SK-N-SH (cell line): Measurements from ENCODE around the gene TMEM169. TPM values are rescaled to one million over a fixed set of nuclear protein-coding genes. Genes with fewer than 3 reads are reported as not detected.
A peak's percentile ranks its signal among the peaks of the same experiment; 100 is the strongest.

Experiments used
- CTCF ChIA-PET: fragments of 300-600, 350-600 bp; formaldehyde crosslinking; extraction: SDS; loops from one replicate; lab custom pipeline; 2021; lab: Yijun Ruan, JAX
- POLR2A ChIA-PET: fragments of 350-600 bp; sonication (Branson Sonifier 250); formaldehyde crosslinking; extraction: SDS; loops from one replicate; lab custom pipeline; 2020; ENCODE audit warnings: antibody characterized with exemption, inconsistent platforms; lab: Yijun Ruan, JAX
- DNase-seq: peaks from one replicate; pipeline ENCODE4 v3.0.0; 2012
- H2AFZ ChIP-seq: fragments of 200-600 bp; sonication (generic); 2 replicates; pipeline ENCODE4 v1.8.1; 2016; ENCODE audit warnings: antibody characterized with exemption, mild to moderate bottlenecking, low read depth
- H3F3A ChIP-seq: fragments of 200-600 bp; sonication (generic); replicated peaks from 2 replicates; pipeline ENCODE3; 2016; ENCODE audit warnings: antibody characterized with exemption, mild to moderate bottlenecking; ENCODE audit not compliant: insufficient read depth
- H3K27ac ChIP-seq, 2 experiments: fragments of 200-500 bp in 1 of 2; fragments of 200-600 bp in 1 of 2; sonication (Bioruptor generic) in 1 of 2; sonication (generic), shearing (Covaris generic) in 1 of 2; 2 replicates each; pipeline versions ENCODE4 v1.5.1 to v1.6.1; 2014 to 2016; ENCODE audit warnings: low read depth in 2 of 2, inconsistent platforms in 1 of 2, low read length in 1 of 2, mild to moderate bottlenecking in 1 of 2, mixed read lengths in 1 of 2
- H3K27me3 ChIP-seq: fragments of 200-600 bp; sonication (generic), shearing (Covaris generic); 2 replicates; pipeline ENCODE4 v1.6.1; 2016; ENCODE audit warnings: mixed run types; ENCODE audit not compliant: insufficient read depth
- H3K36me3 ChIP-seq, 2 experiments: fragments of 200-500 bp in 1 of 2; fragments of 200-600 bp in 1 of 2; sonication (Bioruptor generic) in 1 of 2; sonication (generic) in 1 of 2; replicated peaks in 1 of 2; 2 replicates each; pipeline versions ENCODE3 to v1.5.1; 2014 to 2016; ENCODE audit warnings: low read length in 1 of 2, mild to moderate bottlenecking in 1 of 2; ENCODE audit not compliant: insufficient read depth in 2 of 2, control insufficient read depth in 1 of 2
- H3K4me1 ChIP-seq, 2 experiments: fragments of 200-500 bp in 1 of 2; fragments of 200-600 bp in 1 of 2; sonication (Bioruptor generic) in 1 of 2; sonication (generic), shearing (Covaris generic) in 1 of 2; 2 replicates each; pipeline versions ENCODE4 v1.5.1 to v1.6.1; 2014 to 2016; ENCODE audit warnings: low read depth in 1 of 2, low read length in 1 of 2, mixed run types in 1 of 2; ENCODE audit not compliant: insufficient read depth in 2 of 2, control insufficient read depth in 1 of 2
- H3K4me2 ChIP-seq: fragments of 200-600 bp; sonication (generic), shearing (Covaris generic); 2 replicates; pipeline ENCODE4 v1.6.1; 2017; ENCODE audit warnings: mixed run types
- H3K4me3 ChIP-seq, 2 experiments: fragments of 200-500 bp in 1 of 2; fragments of 200-600 bp in 1 of 2; sonication (Bioruptor generic) in 1 of 2; sonication (generic), shearing (Covaris generic) in 1 of 2; 2 replicates each; pipeline versions ENCODE4 v1.5.1 to v1.8.1; 2014 to 2016; ENCODE audit warnings: low read depth in 2 of 2, inconsistent platforms in 1 of 2, low read length in 1 of 2, mild to moderate bottlenecking in 1 of 2, mixed read lengths in 1 of 2, moderate library complexity in 1 of 2
- H3K79me2 ChIP-seq: fragments of 200-600 bp; sonication (generic); 2 replicates; pipeline ENCODE4 v1.8.1; 2017; ENCODE audit warnings: mild to moderate bottlenecking; ENCODE audit not compliant: insufficient read depth
- H3K9ac ChIP-seq: fragments of 200-600 bp; sonication (generic); 2 replicates; pipeline ENCODE4 v1.6.1; 2017; ENCODE audit warnings: mixed run types
- H3K9me2 ChIP-seq: fragments of 200-600 bp; sonication (generic); 2 replicates; pipeline ENCODE4 v1.6.1; 2017; ENCODE audit warnings: mixed run types
- H3K9me3 ChIP-seq: fragments of 200-600 bp; sonication (generic); 2 replicates; pipeline ENCODE4 v1.6.1; 2017; ENCODE audit warnings: mixed run types, mild to moderate bottlenecking, moderate library complexity
- H4K20me1 ChIP-seq: fragments of 200-600 bp; sonication (generic); 2 replicates; pipeline ENCODE4 v1.6.1; 2017; ENCODE audit warnings: mild to moderate bottlenecking, mixed run types; ENCODE audit not compliant: insufficient read depth
- ELF1 ChIP-seq: IDR thresholded peaks from 2 replicates; pipeline ENCODE4 v1.4.0; 2012
- EZH2phosphoT487 ChIP-seq: fragments of 200-600 bp; sonication (generic); IDR thresholded peaks from 2 replicates; pipeline ENCODE4 v1.6.1; 2017; ENCODE audit warnings: low read depth, mixed run types, mild to moderate bottlenecking, antibody characterized with exemption, moderate library complexity, borderline replicate concordance
- FOSL2 ChIP-seq: IDR thresholded peaks from 2 replicates; pipeline ENCODE4 v1.4.0; 2012; ENCODE audit warnings: low read depth, mild to moderate bottlenecking, moderate library complexity, borderline replicate concordance
- IRF3 ChIP-seq: fragments of 150-350 bp; IDR thresholded peaks from 2 replicates; pipeline ENCODE4 v1.6.1; 2016; ENCODE audit warnings: mild to moderate bottlenecking, low read depth, low read length
- MEF2A ChIP-seq: IDR thresholded peaks from 2 replicates; pipeline ENCODE4 v1.4.0; 2012; ENCODE audit warnings: low read depth, borderline replicate concordance
- MXI1 ChIP-seq: IDR thresholded peaks from 2 replicates; pipeline ENCODE4 v1.6.1; 2012; ENCODE audit warnings: mild to moderate bottlenecking, low read depth, low read length, improper control_type of control experiment
- NFIC ChIP-seq: IDR thresholded peaks from 2 replicates; pipeline ENCODE4 v1.4.0; 2012; ENCODE audit warnings: borderline replicate concordance
- NRF1 ChIP-seq: IDR thresholded peaks from 2 replicates; pipeline ENCODE4 v1.6.1; 2012; ENCODE audit warnings: low read depth, mild to moderate bottlenecking, low read length
- ZBTB33 ChIP-seq: IDR thresholded peaks from 2 replicates; pipeline ENCODE4 v1.4.0; 2012; ENCODE audit warnings: low read depth, borderline replicate concordance
- WGBS: methylation state at CpG from one replicate; pipeline ENCODE4 v1.1.6; 2017; ENCODE audit warnings: low lambda C conversion rate; 5-methylcytosine and 5-hydroxymethylcytosine counted together
- polyA plus RNA-seq, 3 experiments: library from polyadenylated mRNA; depleted of rRNA; stranded (reverse); fragments of >200 nt; gene quantifications; 2 replicates each; pipeline ENCODE4 v1.2.3, GENCODE V29; 2012
- TF ChIP-seq, protein P1 (sequence below): fragments of 200-600 bp; sonication (generic); IDR thresholded peaks from 2 replicates; pipeline ENCODE4 v1.6.1; 2017; ENCODE audit warnings: antibody characterized with exemption, mild to moderate bottlenecking, moderate library complexity
- TF ChIP-seq, protein P2 (sequence below): IDR thresholded peaks from 2 replicates; pipeline ENCODE4 v1.4.0; 2012; ENCODE audit warnings: low read depth, borderline replicate concordance
- TF ChIP-seq, protein P3 (sequence below): IDR thresholded peaks from 2 replicates; pipeline ENCODE4; 2012

TMEM169 gene
- polyA plus RNA-seq, 1 of the 3 experiments (the other 2 are of a cell fraction) = 0.30 TPM

DNA sequence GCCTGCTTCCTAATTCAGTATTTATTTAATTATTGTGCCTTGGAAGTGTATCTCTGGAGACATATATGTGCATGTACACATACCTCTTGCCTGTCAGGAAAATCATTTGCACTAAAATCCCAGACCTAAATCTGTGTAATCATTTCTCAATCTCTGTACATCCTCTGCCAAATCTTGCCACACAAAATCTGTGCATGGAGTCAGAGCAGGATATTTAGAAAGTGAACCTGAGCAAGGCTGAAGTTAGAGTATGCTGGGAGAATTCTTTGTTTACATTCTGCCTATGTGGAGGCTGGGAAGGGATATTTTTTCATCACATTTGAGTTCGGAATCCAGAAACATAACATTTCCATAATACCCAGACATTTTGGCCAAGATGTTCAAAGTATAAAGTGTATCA, 36.8 kb downstream of the TMEM169 start:
- Histone ChIP-seq H3F3A (peaks cover 11% of the 10 kb centered on the region), H3K9me2 (no peaks in the 10 kb centered on the region)
- no peak for TF ChIP-seq FOSL2
- TF ChIP-seq, protein P1, sequence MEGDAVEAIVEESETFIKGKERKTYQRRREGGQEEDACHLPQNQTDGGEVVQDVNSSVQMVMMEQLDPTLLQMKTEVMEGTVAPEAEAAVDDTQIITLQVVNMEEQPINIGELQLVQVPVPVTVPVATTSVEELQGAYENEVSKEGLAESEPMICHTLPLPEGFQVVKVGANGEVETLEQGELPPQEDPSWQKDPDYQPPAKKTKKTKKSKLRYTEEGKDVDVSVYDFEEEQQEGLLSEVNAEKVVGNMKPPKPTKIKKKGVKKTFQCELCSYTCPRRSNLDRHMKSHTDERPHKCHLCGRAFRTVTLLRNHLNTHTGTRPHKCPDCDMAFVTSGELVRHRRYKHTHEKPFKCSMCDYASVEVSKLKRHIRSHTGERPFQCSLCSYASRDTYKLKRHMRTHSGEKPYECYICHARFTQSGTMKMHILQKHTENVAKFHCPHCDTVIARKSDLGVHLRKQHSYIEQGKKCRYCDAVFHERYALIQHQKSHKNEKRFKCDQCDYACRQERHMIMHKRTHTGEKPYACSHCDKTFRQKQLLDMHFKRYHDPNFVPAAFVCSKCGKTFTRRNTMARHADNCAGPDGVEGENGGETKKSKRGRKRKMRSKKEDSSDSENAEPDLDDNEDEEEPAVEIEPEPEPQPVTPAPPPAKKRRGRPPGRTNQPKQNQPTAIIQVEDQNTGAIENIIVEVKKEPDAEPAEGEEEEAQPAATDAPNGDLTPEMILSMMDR = no peak
- TF ChIP-seq NRF1 = no peak
- TF ChIP-seq, protein P2, sequence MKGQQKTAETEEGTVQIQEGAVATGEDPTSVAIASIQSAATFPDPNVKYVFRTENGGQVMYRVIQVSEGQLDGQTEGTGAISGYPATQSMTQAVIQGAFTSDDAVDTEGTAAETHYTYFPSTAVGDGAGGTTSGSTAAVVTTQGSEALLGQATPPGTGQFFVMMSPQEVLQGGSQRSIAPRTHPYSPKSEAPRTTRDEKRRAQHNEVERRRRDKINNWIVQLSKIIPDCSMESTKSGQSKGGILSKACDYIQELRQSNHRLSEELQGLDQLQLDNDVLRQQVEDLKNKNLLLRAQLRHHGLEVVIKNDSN = no peak
- TF ChIP-seq, protein P3, sequence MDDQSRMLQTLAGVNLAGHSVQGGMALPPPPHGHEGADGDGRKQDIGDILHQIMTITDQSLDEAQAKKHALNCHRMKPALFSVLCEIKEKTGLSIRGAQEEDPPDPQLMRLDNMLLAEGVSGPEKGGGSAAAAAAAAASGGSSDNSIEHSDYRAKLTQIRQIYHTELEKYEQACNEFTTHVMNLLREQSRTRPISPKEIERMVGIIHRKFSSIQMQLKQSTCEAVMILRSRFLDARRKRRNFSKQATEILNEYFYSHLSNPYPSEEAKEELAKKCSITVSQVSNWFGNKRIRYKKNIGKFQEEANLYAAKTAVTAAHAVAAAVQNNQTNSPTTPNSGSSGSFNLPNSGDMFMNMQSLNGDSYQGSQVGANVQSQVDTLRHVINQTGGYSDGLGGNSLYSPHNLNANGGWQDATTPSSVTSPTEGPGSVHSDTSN = no peak
- TF ChIP-seq, all 33 proteins: peak for 0
- H3K79me2 ChIP-seq = peaks cover 95% of the 10 kb centered on the region
- peaks cover 29 to 34% of the 10 kb centered on the region in 2 experiments for H3K4me1 ChIP-seq
- H3K4me2 ChIP-seq = no peak overlapping the region
- H4K20me1 ChIP-seq = no peaks in the 10 kb centered on the region
- WGBS = 94% methylated on average over 1 of the region's 1 CpG
- H3K4me3 ChIP-seq = no peak overlapping the region
- peaks cover 90 to 91% of the 10 kb centered on the region in 2 experiments for H3K36me3 ChIP-seq
- H3K27me3 ChIP-seq = no peaks in the 10 kb centered on the region
- no peak for DNase-seq
- H2AFZ ChIP-seq = no peak overlapping the region
- H3K9ac ChIP-seq = no peak overlapping the region
- CTCF ChIA-PET = interaction anchor here (1.3 kb wide), 1 partner anchor 8 kb away, joined by 5 read pairs; no protein-coding TSS in a partner anchor
- peak overlapping the region in 1 of 2 experiments; percentile 2; a peak in 1 of 4 replicates for H3K27ac ChIP-seq
- POLR2A ChIA-PET = no interaction called here
- H3K9me3 ChIP-seq = no peaks in the 10 kb centered on the region

- CTCF ChIA-PET = interaction anchor here (1.3 kb wide), 1 partner anchor 9 kb away, joined by 5 read pairs; no protein-coding TSS in a partner anchor
- peaks cover 89 to 90% of the 10 kb centered on the region in 2 experiments for H3K36me3 ChIP-seq
- WGBS = 96% methylated on average over 2 of the region's 2 CpGs
Observed at GRCh38 chr2:216119146-216119545, 37.4 kb downstream of the TMEM169 start.

More at GRCh38 chr2:216119146-216119545, 37.4 kb downstream of the TMEM169 start:
- no peaks in the 10 kb centered on the region for H3K9me3 ChIP-seq
- no peak overlapping the region for H3K9ac ChIP-seq
- H2AFZ ChIP-seq = no peak overlapping the region
- no peaks in the 10 kb centered on the region for H3K27me3 ChIP-seq
- no peak overlapping the region for H3K4me2 ChIP-seq
- POLR2A ChIA-PET = no interaction called here
- peaks cover 29 to 33% of the 10 kb centered on the region in 2 experiments for H3K4me1 ChIP-seq
- H3K79me2 ChIP-seq = peaks cover 95% of the 10 kb centered on the region
- H4K20me1 ChIP-seq = no peaks in the 10 kb centered on the region
- H3K4me3 ChIP-seq = no peak overlapping the region
- DNase-seq = no peak
- H3F3A ChIP-seq = peaks cover 4% of the 10 kb centered on the region
- no peak overlapping the region; a peak in 1 of 4 replicates for H3K27ac ChIP-seq
- TF ChIP-seq, protein P2 = no peak
- TF ChIP-seq ZBTB33 = no peak
- TF ChIP-seq MXI1 = no peak
- no peak for TF ChIP-seq IRF3
- TF ChIP-seq ELF1 = no peak
- no peak for TF ChIP-seq EZH2phosphoT487
- no peak for TF ChIP-seq MEF2A
- no peak for TF ChIP-seq NFIC
- no peak for TF ChIP-seq FOSL2
- H3K9me2 ChIP-seq = no peaks in the 10 kb centered on the region
